HUES64 (cell line): ENCODE measurements around the gene ACSF2.

ENCODE experiments used
- H3K27ac ChIP-seq: 2 replicates; pipeline ENCODE4 v1.7.0; 2013; ENCODE audit warnings: low read depth, low read length, inconsistent platforms
- H3K27me3 ChIP-seq: 2 replicates; pipeline ENCODE4 v1.6.1; 2013; ENCODE audit warnings: mild to moderate bottlenecking, low read length; ENCODE audit not compliant: insufficient read depth
- H3K36me3 ChIP-seq: 2 replicates; pipeline ENCODE4 v1.6.1; 2013; ENCODE audit warnings: mild to moderate bottlenecking, low read length; ENCODE audit not compliant: insufficient read depth
- H3K4me1 ChIP-seq: 2 replicates; pipeline ENCODE4 v1.6.1; 2013; ENCODE audit warnings: mild to moderate bottlenecking, low read length, moderate library complexity; ENCODE audit not compliant: insufficient read depth
- H3K4me3 ChIP-seq: 2 replicates; pipeline ENCODE4 v1.5.1; 2013; ENCODE audit warnings: mild to moderate bottlenecking, low read length, moderate library complexity
- H3K9ac ChIP-seq: 2 replicates; pipeline ENCODE4 v1.6.1; 2013; ENCODE audit warnings: mild to moderate bottlenecking, low read depth, low read length
- H3K9me3 ChIP-seq: 2 replicates; pipeline ENCODE4 v1.6.1; 2013; ENCODE audit warnings: low read depth, low read length; ENCODE audit not compliant: insufficient read depth
- WGBS: fragments of 150-250, 120-280 bp; methylation state at CpG from one replicate; pipeline ENCODE4 v1.1.7; 2013; ENCODE audit warnings: missing lambda C conversion rate; 5-methylcytosine and 5-hydroxymethylcytosine counted together

Gene ACSF2

GRCh38 chr17:50440838-50441829, 15.1 kb downstream of the ACSF2 start:
- H3K27ac ChIP-seq = no peak overlapping the region

GRCh38 chr17:50443505-50443974, 17.5 kb downstream of the ACSF2 start:
- 79% methylated on average over 2 of the region's 3 CpGs for WGBS

More at GRCh38 chr17:50440838-50441829, 15.1 kb downstream of the ACSF2 start:
- H3K36me3 ChIP-seq = no peaks in the 10 kb centered on the region
- H3K9me3 ChIP-seq = no peaks in the 10 kb centered on the region
- no peaks in the 10 kb centered on the region for H3K27me3 ChIP-seq
- WGBS = 92% methylated on average over 10 of the region's 10 CpGs
- peaks cover 6% of the 10 kb centered on the region for H3K4me1 ChIP-seq
- H3K9ac ChIP-seq = no peak overlapping the region
- H3K4me3 ChIP-seq = no peak overlapping the region

GRCh38 chr17:50444841-50445715, 19.1 kb downstream of the ACSF2 start:
- H3K27ac ChIP-seq = no peak overlapping the region
- H3K27me3 ChIP-seq = no peaks in the 10 kb centered on the region
- H3K4me3 ChIP-seq = no peak overlapping the region
- H3K9ac ChIP-seq = no peak overlapping the region
- 94% methylated on average over 6 of the region's 6 CpGs for WGBS
- H3K4me1 ChIP-seq = peaks cover 6% of the 10 kb centered on the region
- no peaks in the 10 kb centered on the region for H3K36me3 ChIP-seq
- no peaks in the 10 kb centered on the region for H3K9me3 ChIP-seq

More at GRCh38 chr17:50443505-50443974, 17.5 kb downstream of the ACSF2 start:
- Histone ChIP-seq H3K27ac (no peak overlapping the region), H3K9me3 (no peaks in the 10 kb centered on the region), H3K27me3 (no peaks in the 10 kb centered on the region), H3K4me3 (no peak overlapping the region), H3K9ac (no peak overlapping the region), H3K4me1 (peaks cover 6% of the 10 kb centered on the region), H3K36me3 (no peaks in the 10 kb centered on the region)

GRCh38 chr17:50445730-50446325, 19.8 kb downstream of the ACSF2 start:
- Histone ChIP-seq H3K4me1 (peaks cover 6% of the 10 kb centered on the region), H3K36me3 (no peaks in the 10 kb centered on the region), H3K4me3 (no peak overlapping the region), H3K9ac (no peak overlapping the region), H3K27ac (no peak overlapping the region), H3K9me3 (no peaks in the 10 kb centered on the region), H3K27me3 (no peaks in the 10 kb centered on the region)
- 88% methylated on average over 1 of the region's 1 CpG for whole genome bisulfite sequencing

DNA sequence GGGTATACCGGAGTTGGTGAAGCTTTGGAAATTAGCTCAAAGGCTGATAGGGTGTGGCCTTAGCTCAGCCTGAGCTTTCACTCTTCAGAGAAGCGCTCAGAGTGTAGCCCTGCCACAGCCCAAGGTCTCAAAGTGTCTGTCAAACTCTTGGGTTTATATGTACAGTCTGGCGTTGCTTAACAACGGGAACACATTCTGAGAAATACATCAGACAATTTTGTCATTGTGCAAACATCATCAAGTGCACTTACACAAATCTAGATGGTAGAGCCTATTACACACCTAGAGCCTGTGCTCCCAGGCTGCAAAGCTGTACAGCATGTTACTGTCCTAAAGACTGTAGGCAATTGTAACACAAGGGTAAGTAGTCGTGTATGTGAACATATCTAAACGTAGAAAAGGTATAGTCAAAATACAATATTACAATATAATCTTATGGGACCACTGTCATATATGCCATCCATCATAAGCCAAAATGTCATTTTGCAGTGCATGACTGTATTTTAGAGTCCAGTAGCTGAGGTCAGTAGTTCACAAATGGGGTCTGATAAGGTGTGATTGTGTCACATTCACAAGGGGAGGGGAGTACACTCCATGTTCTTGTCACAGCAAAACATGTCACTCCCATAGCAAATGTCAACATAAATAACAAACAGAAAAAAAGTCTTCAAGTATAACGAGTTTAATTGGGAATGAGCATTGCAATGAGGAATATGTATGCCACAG, 22.0 kb downstream of the ACSF2 start:
- H3K36me3 ChIP-seq = no peaks in the 10 kb centered on the region
- no peak overlapping the region for H3K4me3 ChIP-seq
- H3K9ac ChIP-seq = no peak overlapping the region
- H3K27ac ChIP-seq = no peak overlapping the region
- no peaks in the 10 kb centered on the region for H3K9me3 ChIP-seq
- 93% methylated on average over 6 of the region's 7 CpGs for WGBS
- peaks cover 6% of the 10 kb centered on the region for H3K4me1 ChIP-seq
- H3K27me3 ChIP-seq = no peaks in the 10 kb centered on the region

DNA sequence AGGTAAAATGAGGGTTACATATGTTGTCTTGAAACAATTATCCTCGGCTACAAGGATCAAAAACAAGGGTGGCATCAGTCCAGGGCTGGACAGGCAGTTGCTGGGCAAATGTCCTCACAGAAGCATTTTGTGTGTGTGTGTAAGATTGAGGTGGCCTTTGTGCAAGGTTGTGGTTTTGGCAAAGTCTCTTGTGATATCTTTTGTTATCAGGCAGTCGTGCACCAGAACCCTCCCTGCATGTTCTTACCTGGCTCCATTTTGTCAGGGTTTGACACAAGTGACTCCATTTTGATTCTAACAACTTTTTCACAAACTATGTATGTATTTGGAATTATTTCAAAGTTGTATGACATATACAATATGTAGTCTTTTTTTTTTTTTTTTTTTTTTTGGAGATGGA, 22.6 kb downstream of the ACSF2 start:
- H3K36me3 ChIP-seq = no peaks in the 10 kb centered on the region
- H3K4me1 ChIP-seq = peaks cover 1% of the 10 kb centered on the region
- no peaks in the 10 kb centered on the region for H3K9me3 ChIP-seq
- H3K27ac ChIP-seq = no peak overlapping the region
- H3K9ac ChIP-seq = no peak overlapping the region
- WGBS = 91% methylated on average over 1 of the region's 2 CpGs
- no peak overlapping the region for H3K4me3 ChIP-seq
- H3K27me3 ChIP-seq = no peaks in the 10 kb centered on the region

DNA sequence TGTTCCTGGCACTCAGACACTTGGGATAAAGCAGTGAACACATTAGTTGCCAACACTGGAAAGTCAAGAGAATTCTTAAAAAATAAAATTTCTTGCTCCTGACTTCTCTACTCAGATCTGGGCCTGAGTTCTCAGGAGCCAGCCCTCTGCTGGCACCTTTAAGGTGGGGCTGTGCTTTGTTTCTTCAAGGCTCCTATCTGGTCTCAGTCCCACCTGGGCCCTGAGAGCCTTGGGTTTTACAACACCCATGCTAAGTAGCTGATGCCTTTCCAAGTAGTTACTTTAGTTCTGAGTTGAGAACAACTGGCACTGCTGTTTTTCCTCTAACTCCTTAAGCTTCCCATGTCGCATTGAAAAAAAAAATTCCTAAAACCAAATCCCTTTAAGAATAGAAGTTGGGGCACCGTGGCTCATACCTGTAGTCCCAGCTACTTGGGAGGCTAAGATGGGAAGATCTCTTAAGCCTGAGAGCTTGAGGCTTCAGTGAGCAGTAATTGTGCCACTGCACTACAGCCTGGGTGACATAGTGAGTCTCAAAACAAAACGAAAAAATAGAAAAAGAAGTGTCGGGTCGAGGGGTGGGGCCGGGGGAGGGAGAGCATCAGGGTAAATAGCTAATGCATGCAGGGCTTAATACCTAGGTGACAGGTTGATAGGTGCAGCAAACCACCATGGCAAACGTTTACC, 26.1 kb downstream of the ACSF2 start:
- no peaks in the 10 kb centered on the region for H3K9me3 ChIP-seq
- H3K4me1 ChIP-seq = no peaks in the 10 kb centered on the region
- H3K36me3 ChIP-seq = no peaks in the 10 kb centered on the region
- H3K4me3 ChIP-seq = no peak overlapping the region
- H3K27me3 ChIP-seq = no peaks in the 10 kb centered on the region
- WGBS = 84% methylated on average over 7 of the region's 7 CpGs
- no peak overlapping the region for H3K27ac ChIP-seq
- no peak overlapping the region for H3K9ac ChIP-seq

DNA sequence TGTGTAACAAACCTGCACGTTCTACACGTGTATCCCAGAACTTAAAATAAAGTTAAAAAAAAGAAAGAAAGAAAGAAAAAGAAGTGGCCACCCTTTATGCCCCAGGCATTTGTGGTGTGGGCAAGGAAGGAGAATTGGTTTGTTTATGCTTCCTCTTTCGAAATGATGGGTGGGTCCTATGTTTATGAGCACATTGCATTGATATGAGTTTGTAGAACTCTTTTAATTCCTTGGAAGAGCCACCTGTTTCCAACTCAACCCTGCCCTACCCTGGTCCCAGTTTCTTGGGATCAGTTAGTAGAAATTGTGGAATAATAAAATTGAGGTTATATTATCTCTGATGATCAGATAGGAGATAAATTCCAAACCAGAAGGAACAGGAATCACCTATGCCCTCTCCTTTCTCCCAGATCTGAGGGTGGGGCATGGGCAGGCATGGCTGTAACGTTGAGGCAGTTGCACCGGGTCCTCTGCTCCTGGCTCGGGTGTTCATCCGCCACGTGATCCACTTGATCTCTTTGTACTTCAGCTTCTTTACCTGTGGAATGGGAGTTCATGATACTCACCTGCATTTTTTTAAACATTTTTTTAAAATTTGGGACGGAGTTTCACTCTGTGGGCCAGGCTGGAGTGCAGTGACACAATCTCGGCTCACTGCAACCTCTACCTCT, 26.7 kb downstream of the ACSF2 start:
- WGBS = 95% methylated on average over 10 of the region's 10 CpGs
- Histone ChIP-seq H3K27ac (no peak overlapping the region), H3K4me3 (no peak overlapping the region), H3K9ac (no peak overlapping the region), H3K27me3 (no peaks in the 10 kb centered on the region), H3K9me3 (no peaks in the 10 kb centered on the region), H3K36me3 (no peaks in the 10 kb centered on the region), H3K4me1 (no peaks in the 10 kb centered on the region)

GRCh38 chr17:50453901-50454300, 27.9 kb downstream of the ACSF2 start:
- no peak overlapping the region for H3K9ac ChIP-seq
- no peaks in the 10 kb centered on the region for H3K9me3 ChIP-seq
- H3K36me3 ChIP-seq = no peaks in the 10 kb centered on the region
- H3K27me3 ChIP-seq = no peaks in the 10 kb centered on the region
- no peak overlapping the region for H3K4me3 ChIP-seq
- 94% methylated on average over 3 of the region's 3 CpGs for WGBS
- H3K4me1 ChIP-seq = no peaks in the 10 kb centered on the region
- H3K27ac ChIP-seq = no peak overlapping the region
